GM12878 (cell line): ENCODE measurements around the gene ADGRL3. TPM values are rescaled to one million over a fixed set of nuclear protein-coding genes. Genes with fewer than 3 reads are reported as not detected.

Experiments used
- ATAC-seq: fragments of 200-7000 bp; cut with Tn5 transposase; 3 replicates; pipeline ENCODE4 v1.9.1; 2020; ENCODE audit warnings: mild to moderate bottlenecking, moderate library complexity
- BruUV-seq: library from RNA; stranded (reverse); fragments of 400-500 nt; replicated peaks from 2 replicates; lab custom pipeline; 2021; lab: Mats Ljungman, UMichigan
- CTCF ChIA-PET: fragments of 300-600 bp; sonication (Branson Sonifier 250); formaldehyde crosslinking; extraction: SDS; loops from one replicate; lab custom pipeline; 2021; ENCODE audit warnings: inconsistent platforms; lab: Yijun Ruan, JAX
- POLR2A ChIA-PET: fragments of 350-600 bp; formaldehyde crosslinking; extraction: SDS; loops from one replicate; lab custom pipeline; 2021; ENCODE audit warnings: inconsistent platforms; lab: Charles Lee
- RAD21 ChIA-PET: fragments of 300-600 bp; sonication (Branson Sonifier 250); formaldehyde crosslinking; loops from one replicate; lab custom pipeline; 2023; ENCODE audit warnings: antibody characterized with exemption; ENCODE audit not compliant: unreplicated experiment; lab: Charles Lee
- SMC1A ChIA-PET: fragments of 300-600 bp; sonication (Branson Sonifier 250); formaldehyde crosslinking; loops from one replicate; lab custom pipeline; 2023; ENCODE audit not compliant: unreplicated experiment, uncharacterized antibody; lab: Charles Lee
- DNase-seq: peaks from one replicate; pipeline ENCODE4 v3.0.0-alpha.2; 2011; ENCODE audit warnings: low read depth, low spot score
- FAIRE-seq: peaks from 3 replicates; lab custom pipeline; 2011; peaks lifted over from hg19 to GRCh38; lab: Jason Lieb, UNC
- H2AFZ ChIP-seq: 2 replicates; pipeline ENCODE4 v1.6.0; 2011; ENCODE audit warnings: low read depth, low read length, control low read depth; ENCODE audit not compliant: control insufficient read depth
- H3K27ac ChIP-seq: 2 replicates; pipeline ENCODE4 v1.5.1; 2011; ENCODE audit warnings: control low read depth; ENCODE audit not compliant: control insufficient read depth, insufficient read depth
- H3K27me3 ChIP-seq, 2 experiments: replicated peaks in 1 of 2; 2 replicates each; pipeline versions ENCODE4 v1.6.0 to v1.6.1; 2011; ENCODE audit warnings: low read length in 1 of 2; ENCODE audit not compliant: control insufficient read depth in 2 of 2, insufficient read depth in 2 of 2
- H3K36me3 ChIP-seq, 2 experiments: 2 replicates each; pipeline ENCODE4 v1.5.1; 2011; ENCODE audit warnings: low read length in 1 of 2; ENCODE audit not compliant: control insufficient read depth in 2 of 2, insufficient read depth in 2 of 2
- H3K4me1 ChIP-seq: 2 replicates; pipeline ENCODE4 v1.6.1; 2011; ENCODE audit warnings: mild to moderate bottlenecking, low read length, moderate library complexity, mixed read lengths; ENCODE audit not compliant: control insufficient read depth, insufficient read depth
- H3K4me2 ChIP-seq: 2 replicates; pipeline ENCODE4 v1.6.0; 2011; ENCODE audit warnings: control low read depth; ENCODE audit not compliant: control insufficient read depth, insufficient read depth
- H3K4me3 ChIP-seq: fragments of 200-600 bp; sonication (generic); 2 replicates; pipeline ENCODE4 v1.5.1; 2016
- H3K79me2 ChIP-seq: 2 replicates; pipeline ENCODE4 v1.6.0; 2011; ENCODE audit warnings: low read length; ENCODE audit not compliant: control insufficient read depth, insufficient read depth
- H3K9ac ChIP-seq: 2 replicates; pipeline ENCODE4 v1.8.0; 2011; ENCODE audit warnings: low read length, control low read depth, mixed read lengths; ENCODE audit not compliant: control insufficient read depth, insufficient read depth
- H3K9me3 ChIP-seq: replicated peaks from 3 replicates; pipeline ENCODE4 v1.5.1; 2011; ENCODE audit warnings: mild to moderate bottlenecking, low read length; ENCODE audit not compliant: control insufficient read depth, insufficient read depth
- H4K20me1 ChIP-seq: 2 replicates; pipeline ENCODE4 v1.6.0; 2011; ENCODE audit not compliant: control insufficient read depth, insufficient read depth
- BCLAF1 ChIP-seq: fragments of 450-650 bp; IDR thresholded peaks from 2 replicates; pipeline ENCODE4 v1.6.1; 2017; ENCODE audit warnings: antibody characterized with exemption, mild to moderate bottlenecking, moderate library complexity
- CHD4 ChIP-seq: fragments of 200-600 bp; sonication (generic); IDR thresholded peaks from 2 replicates; pipeline ENCODE4 v1.6.1; 2016; ENCODE audit warnings: mild to moderate bottlenecking
- ETV6 ChIP-seq, 2 experiments: fragments of 450-650 bp in 1 of 2; IDR thresholded peaks in 1 of 2; conservative IDR thresholded peaks in 1 of 2; 2 replicates each; pipeline ENCODE4 v1.6.1; 2014; ENCODE audit warnings: antibody characterized with exemption in 1 of 2, borderline replicate concordance in 1 of 2, low read depth in 1 of 2, mild to moderate bottlenecking in 1 of 2, moderate library complexity in 1 of 2
- HCFC1 ChIP-seq: fragments of 150-350 bp; IDR thresholded peaks from 2 replicates; pipeline ENCODE4 v1.6.1; 2014; ENCODE audit warnings: low read length
- HDAC2 ChIP-seq: fragments of 200-600 bp; sonication (generic); IDR thresholded peaks from 2 replicates; pipeline ENCODE4 v1.6.1; 2017
- IRF4 ChIP-seq: IDR thresholded peaks from 2 replicates; pipeline ENCODE4 v1.6.1; 2011; ENCODE audit warnings: low read depth, low read length
- SUZ12 ChIP-seq: fragments of 200-600 bp; sonication (generic); IDR thresholded peaks from one replicate; pipeline ENCODE4 v1.6.1; 2018; ENCODE audit warnings: antibody characterized with exemption, mild to moderate bottlenecking; ENCODE audit not compliant: unreplicated experiment
- TCF7 ChIP-seq: IDR thresholded peaks from 2 replicates; pipeline ENCODE4 v1.6.1; 2014; ENCODE audit warnings: antibody characterized with exemption, borderline replicate concordance
- WRNIP1 ChIP-seq: IDR thresholded peaks from 2 replicates; pipeline ENCODE4 v1.6.1; 2011; ENCODE audit warnings: low read depth, low read length, improper control_type of control experiment, borderline replicate concordance
- in situ Hi-C: fragments of 300-500 bp; cut with MboI; formaldehyde crosslinking; loops from 9 replicates; pipeline ENCODE4 v1.14.3; 2018; ENCODE audit warnings: mixed read lengths
- intact Hi-C: fragments of 100-400 bp; cut with micrococcal nuclease; formaldehyde crosslinking; loops from one replicate; pipeline ENCODE4 v1.14.2; 2022; ENCODE audit not compliant: unreplicated experiment
- polyA plus RNA-seq, 11 experiments: library from polyadenylated mRNA; depleted of rRNA in 4 of 11; unstranded in 6 of 11; stranded (reverse) in 5 of 11; fragments of >200 nt; fragmentation: Nextera tagmentation in 4 of 11; fragmentation: Illumina TruSeq in 1 of 11; extraction: Ambion mirVana in 4 of 11; extraction: Trizol in 1 of 11; gene quantifications; 1 replicate in 1 of 11; 2 replicates in 10 of 11; pipeline versions ENCODE4 v1.2.1 to v1.2.3, GENCODE V29; 2011 to 2016; ENCODE audit warnings: inconsistent platforms in 2 of 11, missing spikeins in 2 of 11, low read depth in 1 of 11
- total RNA-seq, 4 experiments: library from RNA; depleted of rRNA in 3 of 4; stranded (reverse); fragments of >200 nt in 3 of 4; fragmentation: Illumina TruSeq in 1 of 4; extraction: Trizol in 1 of 4; gene quantifications; 2 replicates each; pipeline versions ENCODE4 v1.2.1 to v1.2.3, GENCODE V29; 2013 to 2021

Gene ADGRL3
- total and polyA plus RNA-seq, 10 of the 15 experiments (the other 5 are each of a cell fraction or from before 2014, with no cell fraction given): 1.1 TPM; not detected in 9

DNA sequence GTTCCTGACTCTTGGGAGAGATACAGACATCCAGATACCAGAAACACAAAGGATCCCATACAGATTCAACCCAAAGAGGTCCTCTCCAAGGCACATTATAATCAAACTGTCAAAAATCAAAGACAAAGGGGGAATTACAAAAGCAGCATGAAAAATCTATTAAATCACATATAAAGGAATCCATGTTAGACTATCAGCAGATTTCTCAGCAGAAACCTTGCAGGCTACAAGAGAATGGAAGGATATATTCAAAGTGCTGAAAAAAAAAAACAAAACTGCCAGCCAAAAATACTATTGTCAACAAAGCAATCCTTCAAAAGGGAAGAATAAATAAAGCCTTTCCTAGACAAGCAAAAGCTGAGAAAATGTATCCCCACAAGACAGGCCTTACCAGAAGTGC, 14.8 kb upstream of the ADGRL3 start:
- ChIA-PET POLR2A (no interaction called here), SMC1A (interaction anchor here (0.6 to 1.0 kb wide), 5 partner anchors 10 to 150 kb away, joined by 3 read pairs; no protein-coding TSS in a partner anchor), CTCF (no interaction called here), RAD21 (no interaction called here)
- ATAC-seq: no peak
- Histone ChIP-seq H3K79me2 (no peaks in the 10 kb centered on the region), H3K4me1 (no peaks in the 10 kb centered on the region), H3K9me3 (no peaks in the 10 kb centered on the region), H3K9ac (no peak overlapping the region), H3K27me3 (no peaks in the 10 kb centered on the region), H4K20me1 (no peaks in the 10 kb centered on the region), H3K4me2 (no peak overlapping the region), H3K4me3 (no peak overlapping the region), H2AFZ (no peak overlapping the region), H3K36me3 (no peaks in the 10 kb centered on the region), H3K27ac (no peak overlapping the region)
- TF ChIP-seq SUZ12 (no peak), BCLAF1 (no peak), TCF7 (no peak), ETV6 (conservative IDR thresholded peaks at IDR 0.05 in 1 of 2, IDR thresholded peaks at IDR 0.05 in 1 of 2; ENCODE audit: borderline replicate concordance in 1 of 2, low read depth in 1 of 2) (no peak), HCFC1 (no peak), HDAC2 (no peak), WRNIP1 (no peak), CHD4 (no peak), IRF4 (no peak)
- in situ Hi-C loops: no loop called here
- intact Hi-C loops: no loop called here
- FAIRE-seq: no peak
- BruUV-seq: no TSS peak
- no peak for DNase-seq
